Right lobe of liver (tissue), 6 donors: Measurements from ENCODE around the gene WDFY3. TPM values are rescaled to one million over a fixed set of nuclear protein-coding genes. Genes with fewer than 3 reads are reported as not detected.

Source experiments
- ATAC-seq, 4 donors: fragments of 200-7000 bp; cut with Tn5 transposase; one replicate each; pipeline ENCODE4 v1.9.1; 2020; ENCODE audit warnings: mild to moderate bottlenecking in 4 of 4, moderate library complexity in 4 of 4
- DNase-seq, 3 donors: peaks; one replicate each; pipeline ENCODE4 v3.0.0-alpha.2; 2020
- H3K27ac ChIP-seq, 3 donors: fragments of 200-600 bp; one replicate each; pipeline ENCODE4 v1.8.0; 2022
- H3K27me3 ChIP-seq, 2 donors: fragments of 200-600 bp; one replicate each; pipeline ENCODE4 v1.8.0; 2022
- H3K36me3 ChIP-seq, 4 donors: fragments of 200-600 bp; sonication (generic) in 1 of 4; one replicate each; pipeline versions ENCODE4 v1.5.1 to v1.8.0; 2017 to 2022; ENCODE audit warnings: control low read depth in 1 of 4
- H3K4me1 ChIP-seq, 4 donors: fragments of 200-600 bp; sonication (generic) in 1 of 4; one replicate each; pipeline versions ENCODE4 v1.5.1 to v1.8.0; 2017 to 2022; ENCODE audit warnings: control low read depth in 1 of 4
- H3K4me3 ChIP-seq, 3 donors: fragments of 200-600 bp; one replicate each; pipeline ENCODE4 v1.8.0; 2022
- H3K9me3 ChIP-seq, 4 donors: fragments of 200-600 bp; sonication (generic) in 1 of 4; one replicate each; pipeline versions ENCODE4 v1.5.1 to v1.8.0; 2017 to 2022; ENCODE audit warnings: control low read depth in 1 of 4
- CTCF ChIP-seq, 4 donors: fragments of 200-600 bp in 3 of 4; fragments of 450-650 bp in 1 of 4; IDR thresholded peaks; one replicate each; pipeline versions ENCODE4 v1.5.1 to v1.8.0; 2016 to 2022; ENCODE audit warnings: antibody characterized with exemption in 4 of 4, mild to moderate bottlenecking in 2 of 4
- POLR2A ChIP-seq: fragments of 450-650 bp; IDR thresholded peaks from one replicate; pipeline ENCODE4 v1.6.1; 2017; ENCODE audit warnings: antibody characterized with exemption, mild to moderate bottlenecking
- WGBS: methylation state at CpG from one replicate; pipeline ENCODE4 v1.1.6; 2018; ENCODE audit warnings: low coverage, low lambda C conversion rate; ENCODE audit not compliant: insufficient coverage; ENCODE audit errors: missing lambda C conversion rate; 5-methylcytosine and 5-hydroxymethylcytosine counted together
- intact Hi-C, 2 donors: fragments of 100-400 bp; cut with DNase I; formaldehyde crosslinking; loops; one replicate each; pipeline versions ENCODE4 v1.11.2 to v1.14.1; 2022
- total RNA-seq, 6 experiments: library from RNA; depleted of rRNA in 2 of 6; stranded (reverse); fragments of >200 nt in 2 of 6; fragmentation: NEBNext Ultra II Directional in 3 of 6; extraction: Animal tissue kit (Norgen Biotek cat#: 25700) in 3 of 6; gene quantifications; one replicate each; pipeline versions ENCODE4 v1.1.0 to v1.2.4, GENCODE V29; 2016 to 2023
- donor health status: DM: no; HTN: yes; CAD: no.
- donor health status: DM: no; HTN: no; CAD: no.
- donor health status: DM: no; HTN: no; CAD: no.
- donor health status: DM: no; HTN: yes; CAD: no.
- donor health status: DM: no; HTN: yes; CAD: no.

Gene WDFY3
- total RNA-seq, 6 experiments from 2014 or later: 18.8 to 36.5 (median 25.9) TPM

DNA sequence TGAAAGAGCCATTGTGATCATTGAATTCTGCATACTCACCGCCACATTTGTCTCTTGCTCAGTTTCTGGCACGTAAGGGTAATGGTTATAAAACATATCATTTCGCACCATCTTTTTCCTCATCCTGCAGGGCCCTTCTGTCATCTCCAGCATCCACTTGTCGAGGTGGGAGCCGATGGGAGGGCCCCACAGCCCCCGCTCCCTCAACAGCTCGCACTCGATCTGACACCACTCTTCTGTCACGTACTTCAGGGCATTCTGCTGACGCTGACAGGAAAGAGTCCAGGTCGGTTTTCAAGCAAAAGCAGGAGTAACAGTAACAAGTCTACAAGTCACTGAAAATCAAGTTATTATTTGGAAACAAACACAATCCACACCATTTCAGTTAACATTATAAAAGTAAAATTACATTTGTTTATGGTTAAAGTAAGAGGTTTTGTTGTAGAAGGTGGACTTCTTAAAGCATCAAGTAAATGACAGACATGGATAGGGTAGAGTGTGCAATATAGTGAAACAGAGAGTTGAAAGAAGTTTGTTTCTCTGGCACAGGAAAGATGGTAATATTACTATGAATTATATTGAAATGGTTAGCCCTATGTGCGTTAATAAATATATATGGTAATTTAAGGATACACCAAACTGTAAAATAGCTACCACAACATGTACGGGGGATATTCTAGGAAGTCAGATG lies 233.0 kb downstream of the WDFY3 start:
- intact Hi-C loops: no loop called here
- H3K9me3 ChIP-seq: no peaks in the 10 kb centered on the region
- no peaks in the 10 kb centered on the region for H3K27me3 ChIP-seq
- no peak for ATAC-seq
- no peak for TF ChIP-seq POLR2A
- no peak for TF ChIP-seq CTCF (IDR thresholded peaks at IDR 0.05)
- DNase-seq: no peak
- H3K27ac ChIP-seq: no peak overlapping the region
- no peaks in the 10 kb centered on the region for H3K4me1 ChIP-seq
- no peak overlapping the region for H3K4me3 ChIP-seq
- peaks cover 0 to 50% (median 9%) of the 10 kb centered on the region in 4 donors for H3K36me3 ChIP-seq
- 88% methylated on average over 13 of the region's 13 CpGs for WGBS

DNA sequence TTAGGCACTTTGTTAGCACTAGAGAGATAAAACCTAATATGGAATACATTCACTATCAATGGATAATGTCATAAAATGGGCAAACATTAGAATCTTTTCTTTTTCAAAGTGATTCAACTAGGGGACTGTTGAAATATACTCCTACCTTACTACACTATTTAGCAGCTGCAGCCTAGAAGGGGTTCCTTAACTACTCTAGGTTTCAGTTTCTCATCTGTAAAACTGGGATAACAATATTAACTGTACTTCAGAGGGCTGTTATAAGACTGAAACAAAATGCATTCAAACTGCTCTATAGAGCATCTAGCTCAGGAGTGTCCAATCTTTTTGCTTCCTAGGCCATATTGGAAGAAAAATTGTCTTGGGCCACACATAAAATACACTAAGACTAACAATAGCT lies 236.1 kb downstream of the WDFY3 start:
- Histone ChIP-seq H3K4me3 (no peak overlapping the region), H3K27me3 (no peaks in the 10 kb centered on the region)
- ATAC-seq: no peak

GRCh38 chr4:84727491-84727890 lies 239.0 kb downstream of the WDFY3 start:
- DNase-seq (no peak), ATAC-seq (no peak)
- no peak for TF ChIP-seq CTCF (IDR thresholded peaks at IDR 0.05)
- no peak for TF ChIP-seq POLR2A
- H3K27me3 ChIP-seq: no peaks in the 10 kb centered on the region
- intact Hi-C loops: no loop called here
- no peak overlapping the region for H3K4me3 ChIP-seq
- H3K27ac ChIP-seq: no peak overlapping the region
- no peaks in the 10 kb centered on the region for H3K4me1 ChIP-seq
- 89% methylated on average over 1 of the region's 1 CpG for WGBS
- no peaks in the 10 kb centered on the region for H3K9me3 ChIP-seq
- peaks cover 0 to 9% (median 0%) of the 10 kb centered on the region in 4 donors for H3K36me3 ChIP-seq

More for the DNA sequence above, 236.1 kb downstream of the WDFY3 start:
- Histone ChIP-seq H3K4me1 (no peaks in the 10 kb centered on the region), H3K9me3 (no peaks in the 10 kb centered on the region), H3K27ac (no peak overlapping the region), H3K36me3 (peaks cover 0 to 21% (median 5%) of the 10 kb centered on the region in 4 donors)
- intact Hi-C loops: no loop called here
- TF ChIP-seq POLR2A (no peak), CTCF (IDR thresholded peaks at IDR 0.05) (no peak)
- no peak for DNase-seq

DNA sequence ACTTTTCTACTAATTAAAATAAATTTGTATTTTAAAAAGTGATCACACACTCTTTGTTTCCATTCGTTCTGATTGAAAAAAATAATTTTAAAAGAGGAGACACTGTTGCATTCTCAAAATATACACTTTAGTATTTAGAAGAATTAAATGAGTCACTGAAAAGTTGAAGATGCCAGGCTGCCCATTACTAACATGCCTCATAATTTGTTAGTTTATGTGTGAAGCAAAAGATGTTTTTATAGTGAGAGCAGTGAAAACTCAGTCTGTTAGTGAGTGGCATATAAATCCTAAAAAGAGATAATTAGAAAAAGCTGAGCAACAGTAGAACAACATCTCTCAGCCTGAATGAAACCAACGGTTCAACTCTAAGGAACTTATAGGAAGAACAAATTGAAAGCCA lies 240.1 kb downstream of the WDFY3 start:
- no peak overlapping the region for H3K27ac ChIP-seq
- ATAC-seq: no peak
- TF ChIP-seq CTCF (IDR thresholded peaks at IDR 0.05): no peak
- TF ChIP-seq POLR2A: no peak

More for the DNA sequence above, 240.1 kb downstream of the WDFY3 start:
- DNase-seq: no peak
- H3K4me1 ChIP-seq: no peaks in the 10 kb centered on the region
- intact Hi-C loops: no loop called here
- H3K4me3 ChIP-seq: no peak overlapping the region
- no peaks in the 10 kb centered on the region for H3K27me3 ChIP-seq
- H3K36me3 ChIP-seq: peaks cover 0 to 9% (median 2%) of the 10 kb centered on the region in 4 donors
- no peaks in the 10 kb centered on the region for H3K9me3 ChIP-seq
- WGBS: 83% methylated on average over 2 of the region's 2 CpGs
